ENCODE results near the gene CRYGD.

DNA sequence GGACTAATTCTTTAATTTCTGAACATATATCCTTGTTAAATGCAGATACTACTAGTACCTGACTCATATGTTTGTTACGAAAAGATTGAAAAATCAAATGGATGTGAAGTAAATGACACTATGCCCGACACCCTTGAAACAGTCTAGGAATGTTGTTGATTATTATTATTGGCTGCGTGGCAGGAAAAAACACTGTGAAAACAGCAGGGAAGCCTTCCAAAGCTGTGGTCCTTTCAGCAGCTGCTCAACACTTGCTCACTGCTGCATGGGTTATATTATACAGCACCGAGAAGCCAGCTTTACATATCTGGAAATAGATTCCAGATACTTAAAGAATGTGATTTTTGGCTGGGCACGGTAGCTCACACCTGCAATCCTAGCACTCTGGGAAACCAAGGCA, 26.5 kb downstream of the CRYGD start:
- TF ChIP-seq, protein P1, sequence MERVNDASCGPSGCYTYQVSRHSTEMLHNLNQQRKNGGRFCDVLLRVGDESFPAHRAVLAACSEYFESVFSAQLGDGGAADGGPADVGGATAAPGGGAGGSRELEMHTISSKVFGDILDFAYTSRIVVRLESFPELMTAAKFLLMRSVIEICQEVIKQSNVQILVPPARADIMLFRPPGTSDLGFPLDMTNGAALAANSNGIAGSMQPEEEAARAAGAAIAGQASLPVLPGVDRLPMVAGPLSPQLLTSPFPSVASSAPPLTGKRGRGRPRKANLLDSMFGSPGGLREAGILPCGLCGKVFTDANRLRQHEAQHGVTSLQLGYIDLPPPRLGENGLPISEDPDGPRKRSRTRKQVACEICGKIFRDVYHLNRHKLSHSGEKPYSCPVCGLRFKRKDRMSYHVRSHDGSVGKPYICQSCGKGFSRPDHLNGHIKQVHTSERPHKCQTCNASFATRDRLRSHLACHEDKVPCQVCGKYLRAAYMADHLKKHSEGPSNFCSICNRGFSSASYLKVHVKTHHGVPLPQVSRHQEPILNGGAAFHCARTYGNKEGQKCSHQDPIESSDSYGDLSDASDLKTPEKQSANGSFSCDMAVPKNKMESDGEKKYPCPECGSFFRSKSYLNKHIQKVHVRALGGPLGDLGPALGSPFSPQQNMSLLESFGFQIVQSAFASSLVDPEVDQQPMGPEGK (CRISPR knock-in tag; IDR thresholded peaks at IDR 0.05; ENCODE audit: borderline replicate concordance): no peak
- no peak for TF ChIP-seq GLIS3 (CRISPR knock-in tag; IDR thresholded peaks at IDR 0.05)
- TF ChIP-seq TCF4 (CRISPR knock-in tag; IDR thresholded peaks at IDR 0.05; ENCODE audit: borderline replicate concordance): no peak
- TF ChIP-seq, protein P2, sequence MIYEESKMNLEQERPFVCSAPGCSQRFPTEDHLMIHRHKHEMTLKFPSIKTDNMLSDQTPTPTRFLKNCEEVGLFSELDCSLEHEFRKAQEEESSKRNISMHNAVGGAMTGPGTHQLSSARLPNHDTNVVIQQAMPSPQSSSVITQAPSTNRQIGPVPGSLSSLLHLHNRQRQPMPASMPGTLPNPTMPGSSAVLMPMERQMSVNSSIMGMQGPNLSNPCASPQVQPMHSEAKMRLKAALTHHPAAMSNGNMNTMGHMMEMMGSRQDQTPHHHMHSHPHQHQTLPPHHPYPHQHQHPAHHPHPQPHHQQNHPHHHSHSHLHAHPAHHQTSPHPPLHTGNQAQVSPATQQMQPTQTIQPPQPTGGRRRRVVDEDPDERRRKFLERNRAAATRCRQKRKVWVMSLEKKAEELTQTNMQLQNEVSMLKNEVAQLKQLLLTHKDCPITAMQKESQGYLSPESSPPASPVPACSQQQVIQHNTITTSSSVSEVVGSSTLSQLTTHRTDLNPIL (CRISPR knock-in tag; IDR thresholded peaks at IDR 0.05; ENCODE audit: low read depth): no peak
- TF ChIP-seq, protein P3, sequence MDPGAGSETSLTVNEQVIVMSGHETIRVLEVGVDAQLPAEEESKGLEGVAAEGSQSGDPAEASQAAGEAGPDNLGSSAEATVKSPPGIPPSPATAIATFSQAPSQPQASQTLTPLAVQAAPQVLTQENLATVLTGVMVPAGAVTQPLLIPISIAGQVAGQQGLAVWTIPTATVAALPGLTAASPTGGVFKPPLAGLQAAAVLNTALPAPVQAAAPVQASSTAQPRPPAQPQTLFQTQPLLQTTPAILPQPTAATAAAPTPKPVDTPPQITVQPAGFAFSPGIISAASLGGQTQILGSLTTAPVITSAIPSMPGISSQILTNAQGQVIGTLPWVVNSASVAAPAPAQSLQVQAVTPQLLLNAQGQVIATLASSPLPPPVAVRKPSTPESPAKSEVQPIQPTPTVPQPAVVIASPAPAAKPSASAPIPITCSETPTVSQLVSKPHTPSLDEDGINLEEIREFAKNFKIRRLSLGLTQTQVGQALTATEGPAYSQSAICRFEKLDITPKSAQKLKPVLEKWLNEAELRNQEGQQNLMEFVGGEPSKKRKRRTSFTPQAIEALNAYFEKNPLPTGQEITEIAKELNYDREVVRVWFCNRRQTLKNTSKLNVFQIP (CRISPR knock-in tag; IDR thresholded peaks at IDR 0.05; ENCODE audit: borderline replicate concordance, low read depth): no peak
- TF ChIP-seq PPARA (CRISPR knock-in tag; IDR thresholded peaks at IDR 0.05; ENCODE audit: borderline replicate concordance): no peak
- no peak for TF ChIP-seq OSR1 (CRISPR knock-in tag; IDR thresholded peaks at IDR 0.05)
- no peak for TF ChIP-seq TOX (CRISPR knock-in tag; IDR thresholded peaks at IDR 0.05; ENCODE audit: borderline replicate concordance)
- no peak for TF ChIP-seq SNAI2 (CRISPR knock-in tag; IDR thresholded peaks at IDR 0.05)
- TF ChIP-seq CSDC2 (CRISPR knock-in tag; IDR thresholded peaks at IDR 0.05): no peak
- no peak for TF ChIP-seq ARNTL (CRISPR knock-in tag; IDR thresholded peaks at IDR 0.05; ENCODE audit: borderline replicate concordance, low read depth)
- no peak for TF ChIP-seq ZNF565 (CRISPR knock-in tag; conservative IDR thresholded peaks at IDR 0.05; ENCODE audit: low read depth)
- no peak for TF ChIP-seq BACH2 (CRISPR knock-in tag; IDR thresholded peaks at IDR 0.05; ENCODE audit: borderline replicate concordance)
- no peak for TF ChIP-seq ISL1 (CRISPR knock-in tag; IDR thresholded peaks at IDR 0.05)

All from SK-N-SH treated with all-trans-retinoic acid at 6 μM for 48 hours (cell line).